Stimulated activated CD8-positive, alpha-beta memory T cell treated with anti-CD3 and anti-CD28 coated beads, Interleukin-7, amount 100 ng/mL, for 24 hours (primary cell): ENCODE measurements around the gene CIB1.

Experiments
- DNase-seq: peaks from one replicate; pipeline ENCODE4 v3.0.0-alpha.2; 2020; ENCODE audit warnings: low read depth

Gene CIB1

DNA sequence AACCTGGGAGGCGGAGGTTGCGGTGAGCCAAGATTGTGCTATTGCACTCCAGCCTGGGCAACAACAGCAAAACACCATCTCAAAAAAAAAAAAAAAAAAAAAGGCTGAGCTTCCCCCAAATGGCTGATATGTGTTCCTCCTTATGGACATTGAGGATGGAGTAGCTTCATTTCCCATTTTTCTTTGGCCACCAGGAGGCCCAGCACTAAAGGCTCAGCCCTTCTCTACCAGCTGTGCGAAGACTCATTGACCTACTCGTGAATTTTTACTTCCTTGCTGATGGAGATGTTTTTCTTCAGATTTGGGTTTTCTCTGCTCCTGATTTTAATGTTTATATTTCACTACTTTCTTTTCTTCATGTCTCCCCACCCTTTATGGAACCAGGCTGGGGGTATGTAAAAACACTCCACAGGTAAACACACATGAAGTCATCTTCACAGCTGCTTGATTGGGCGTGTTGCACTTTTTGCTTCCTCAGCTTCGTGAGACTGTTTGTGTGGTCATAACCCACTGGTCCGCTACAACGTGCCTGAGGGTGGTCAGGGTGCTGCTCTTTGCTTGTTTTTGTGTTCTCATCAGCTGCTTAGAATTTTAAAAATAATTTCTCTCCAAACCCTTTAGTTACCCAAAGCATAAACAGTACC, 19.1 kb downstream of the CIB1 start:
- DNase-seq = no peak

GRCh38 chr15:90213818-90214204, 19.9 kb downstream of the CIB1 start:
- no peak for DNase-seq

DNA sequence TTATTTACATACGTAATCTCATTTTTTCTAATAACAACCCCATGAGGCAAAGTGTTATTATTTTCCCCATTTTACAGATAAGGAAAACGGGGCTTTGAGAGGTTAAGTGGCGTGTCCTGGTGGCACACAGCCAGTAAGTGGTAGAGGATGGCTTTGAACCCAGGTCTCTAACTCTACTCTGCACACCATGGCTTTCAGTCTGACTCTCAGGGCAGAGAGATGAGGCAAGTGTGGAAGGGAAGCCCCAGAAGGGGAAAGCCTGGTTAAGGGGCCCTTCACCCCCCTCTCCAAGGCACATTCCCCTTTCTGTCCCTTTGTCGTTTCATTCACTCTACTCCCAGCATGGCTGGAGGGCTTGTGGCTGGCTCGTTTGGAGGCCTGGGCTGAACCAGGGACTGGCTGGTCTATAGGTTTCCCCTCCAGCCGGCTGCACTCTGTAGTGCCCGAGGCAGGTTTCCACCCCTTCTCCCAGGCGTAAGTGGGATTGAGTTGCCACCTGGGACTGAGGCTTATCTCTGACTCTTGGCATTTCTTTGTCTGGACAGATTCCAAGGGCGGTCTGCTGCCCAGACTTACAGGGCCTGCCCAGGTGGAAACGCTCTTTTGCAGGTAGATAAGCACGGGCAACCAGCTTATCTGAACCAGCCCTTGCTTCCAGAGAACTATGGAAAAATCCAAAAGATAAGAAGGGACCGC, 20.5 kb downstream of the CIB1 start:
- DNase-seq = no peak

DNA sequence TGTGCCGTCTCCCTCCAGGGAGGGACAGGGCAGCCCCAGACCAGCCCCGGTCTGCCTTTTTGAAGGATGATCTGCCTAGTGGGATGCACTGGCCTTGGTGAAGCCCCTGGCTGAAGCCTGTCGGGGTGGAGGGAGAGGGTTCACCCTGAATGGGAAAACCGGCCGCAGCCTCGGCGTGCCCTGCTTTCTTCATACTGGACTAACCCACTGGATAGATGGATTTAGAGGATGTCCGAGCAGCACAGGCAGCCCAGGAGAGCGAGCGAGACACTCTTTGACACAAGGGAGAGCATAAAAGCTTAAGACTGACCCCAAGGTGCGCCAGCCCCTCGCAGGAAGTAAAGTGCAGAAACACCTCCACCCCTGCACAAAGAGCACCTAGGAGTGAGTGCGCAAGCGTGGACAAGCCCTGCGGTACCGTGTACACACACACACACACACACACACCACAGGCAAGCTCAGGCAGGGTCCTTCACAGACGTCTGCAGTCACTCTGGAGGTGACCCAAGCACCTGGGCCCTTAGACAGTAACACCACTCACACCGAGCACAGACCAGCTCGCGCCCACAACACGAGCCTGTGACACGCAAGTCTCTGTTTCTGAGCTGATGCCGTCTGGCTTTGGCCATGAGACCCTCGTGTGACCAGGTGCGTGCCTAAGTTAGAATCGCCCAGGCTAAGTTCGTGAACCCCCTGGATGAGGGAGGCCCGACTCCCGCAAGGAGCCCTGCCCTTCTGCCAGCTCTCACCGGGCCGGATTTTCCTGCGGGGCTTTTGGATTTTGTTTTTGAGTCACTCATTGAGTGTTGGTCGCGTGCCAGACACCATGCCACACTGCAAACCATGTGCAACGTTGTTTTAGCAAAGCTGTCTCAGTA, 21.3 kb downstream of the CIB1 start:
- no peak for DNase-seq

DNA sequence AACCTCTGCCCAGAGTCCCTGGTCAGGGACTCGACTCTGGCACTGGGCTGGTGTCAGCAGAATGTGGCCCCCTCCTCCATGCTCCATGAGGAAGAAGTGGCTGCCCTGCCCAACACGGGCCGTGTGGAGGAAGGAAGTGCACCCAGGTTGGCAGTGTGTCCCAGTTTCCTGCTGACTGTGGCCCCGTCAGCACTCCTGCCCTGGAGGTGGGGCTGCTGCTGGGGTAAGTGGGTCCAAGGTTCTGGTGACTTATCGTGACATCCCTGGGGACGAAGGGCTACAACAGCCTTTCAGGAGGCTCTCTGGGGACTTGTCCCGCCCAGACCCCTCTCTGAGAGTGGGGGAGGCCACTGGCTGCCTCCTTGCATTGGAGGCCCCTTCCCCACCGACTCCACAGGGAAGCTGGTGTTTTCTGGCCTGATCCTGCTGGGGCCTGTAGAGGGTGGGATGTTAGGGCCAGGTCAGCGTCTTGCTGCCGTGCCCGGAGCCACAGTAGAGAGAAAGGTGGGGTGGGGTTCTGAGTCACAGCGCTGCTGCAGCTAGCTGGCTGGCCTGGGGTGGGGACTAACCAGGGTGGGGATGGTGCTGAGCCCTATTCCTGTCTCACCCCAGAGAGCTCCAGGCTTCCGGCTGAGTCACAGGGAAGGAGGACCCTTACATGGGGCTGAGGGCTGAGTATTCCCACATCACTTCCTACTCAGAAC, 22.1 kb downstream of the CIB1 start:
- DNase-seq = no peak

GRCh38 chr15:90211009-90211408, 22.7 kb downstream of the CIB1 start:
- no peak for DNase-seq

GRCh38 chr15:90210593-90210992, 23.1 kb downstream of the CIB1 start:
- no peak for DNase-seq

GRCh38 chr15:90209591-90209990, 24.1 kb downstream of the CIB1 start:
- DNase-seq = no peak

DNA sequence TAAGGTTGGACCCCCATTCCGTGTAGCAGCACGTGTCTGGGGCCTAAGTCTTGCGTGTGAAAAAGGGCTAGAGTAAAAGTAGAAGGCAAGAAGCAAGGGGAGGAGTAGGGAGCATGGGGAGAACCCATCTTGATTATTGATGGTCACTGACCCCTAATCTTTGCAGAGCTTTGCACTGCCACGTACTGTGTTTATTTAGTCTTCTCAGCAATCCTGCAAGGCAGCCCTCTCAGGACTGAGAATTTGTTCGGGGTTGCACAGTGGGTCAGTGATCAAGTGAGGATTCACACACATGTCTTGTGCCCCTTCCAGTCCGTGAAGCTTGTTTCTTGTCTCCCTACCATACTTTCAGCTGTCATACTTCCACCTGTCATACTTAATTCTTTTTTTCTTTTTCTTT, 25.4 kb downstream of the CIB1 start:
- no peak for DNase-seq

- no peak for DNase-seq
Measured at GRCh38 chr15:90207252-90207651, 26.5 kb downstream of the CIB1 start.

GRCh38 chr15:90205886-90206285, 27.9 kb downstream of the CIB1 start:
- DNase-seq = no peak

- DNase-seq = no peak
Measured at GRCh38 chr15:90205050-90205848, 28.5 kb downstream of the CIB1 start.

- DNase-seq = no peak
Measured at GRCh38 chr15:90203922-90204321, 29.8 kb downstream of the CIB1 start.

- no peak for DNase-seq
Measured at GRCh38 chr15:90203473-90203872, 30.3 kb downstream of the CIB1 start.

DNA sequence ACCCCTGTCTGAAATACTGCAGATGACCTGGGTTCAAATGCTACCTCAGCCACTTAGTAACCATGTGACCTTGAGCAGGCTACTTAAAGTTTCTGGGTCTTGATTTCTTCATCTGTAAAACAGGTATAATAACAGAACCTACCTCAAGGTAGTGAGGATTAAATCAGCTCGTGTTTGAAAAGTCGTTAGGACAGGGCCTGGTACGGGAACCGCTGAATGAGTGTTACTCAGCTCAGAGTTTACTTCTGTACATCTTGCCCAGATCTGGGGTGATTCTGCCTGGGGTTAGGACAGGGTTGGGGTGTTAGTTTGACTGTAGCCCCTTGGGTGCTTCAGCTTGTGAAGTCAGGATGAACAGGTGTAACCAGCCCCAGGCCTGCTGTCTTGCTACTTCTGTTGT, 30.8 kb downstream of the CIB1 start:
- no peak for DNase-seq

- no peak for DNase-seq
Measured at GRCh38 chr15:90201944-90202375, 31.8 kb downstream of the CIB1 start.

DNA sequence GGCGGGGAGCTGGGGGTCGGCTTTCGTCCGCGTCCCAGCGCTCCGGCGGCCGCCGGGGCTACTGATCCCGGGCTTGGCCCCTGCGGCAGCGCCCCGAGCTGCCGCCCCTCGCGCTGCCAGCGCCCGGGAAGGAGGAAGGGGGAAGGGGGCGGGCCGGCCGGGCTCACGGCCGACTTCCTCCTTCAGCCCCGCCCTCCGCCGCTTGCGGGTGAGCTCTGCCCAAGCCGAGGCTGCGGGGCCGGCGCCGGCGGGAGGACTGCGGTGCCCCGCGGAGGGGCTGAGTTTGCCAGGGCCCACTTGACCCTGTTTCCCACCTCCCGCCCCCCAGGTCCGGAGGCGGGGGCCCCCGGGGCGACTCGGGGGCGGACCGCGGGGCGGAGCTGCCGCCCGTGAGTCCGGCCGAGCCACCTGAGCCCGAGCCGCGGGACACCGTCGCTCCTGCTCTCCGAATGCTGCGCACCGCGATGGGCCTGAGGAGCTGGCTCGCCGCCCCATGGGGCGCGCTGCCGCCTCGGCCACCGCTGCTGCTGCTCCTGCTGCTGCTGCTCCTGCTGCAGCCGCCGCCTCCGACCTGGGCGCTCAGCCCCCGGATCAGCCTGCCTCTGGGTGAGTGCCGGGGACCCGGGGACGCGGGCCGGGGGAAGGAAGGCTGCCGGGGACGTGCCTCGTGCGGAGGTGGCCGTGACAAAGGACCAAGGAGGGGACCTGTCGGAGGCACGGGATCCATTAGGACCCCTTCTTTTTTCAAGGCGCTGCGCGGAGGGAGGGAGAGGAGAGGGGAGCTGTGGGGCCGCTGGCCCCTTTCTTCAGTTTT, 32.4 kb downstream of the CIB1 start, which contains the start of gene SEMA4B:
SEMA4B (plus strand) TSS at position 201 of the 814 bp plus-strand sequence; CDS start at position 450, 249 bp downstream.
- DNase-seq = peak; percentile 38

DNA sequence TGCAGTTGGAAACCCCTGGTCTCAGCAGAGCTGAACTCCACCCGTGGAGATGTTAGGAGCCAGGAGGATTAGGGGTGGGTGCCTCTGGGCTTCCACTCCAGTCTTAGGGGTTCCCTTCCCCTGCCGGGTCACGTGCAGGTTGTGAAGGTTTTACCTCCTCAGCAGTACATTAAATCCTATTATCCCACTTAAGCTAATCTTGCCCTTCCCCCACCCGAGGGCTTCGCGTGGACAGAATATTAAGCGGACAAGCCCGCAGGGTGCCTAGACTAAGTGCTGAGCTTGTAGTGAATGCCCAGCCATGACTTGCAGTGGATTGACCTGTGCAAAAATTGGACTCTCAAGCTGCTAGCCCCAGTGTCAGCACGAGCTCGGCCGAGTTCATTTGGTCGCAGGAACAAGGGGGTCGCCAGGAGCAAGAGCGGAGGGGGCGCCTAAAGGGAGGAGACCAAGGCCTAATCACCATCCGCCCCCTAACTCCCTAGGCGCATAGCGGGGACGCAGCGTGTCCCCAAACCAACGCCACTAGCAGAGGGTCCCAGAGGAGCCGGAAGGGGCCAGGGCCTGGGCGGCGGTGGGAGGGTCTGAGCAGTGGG, 33.1 kb downstream of the CIB1 start:
- no peak for DNase-seq

GRCh38 chr15:90194655-90195054, 39.1 kb downstream of the CIB1 start:
- no peak for DNase-seq
